ELF-1 (cell line): Measurements from ENCODE around the gene WDFY4.

Experiments used
- DNase-seq: peaks from one replicate; pipeline ENCODE4 v3.0.0-alpha.2; 2016; ENCODE audit warnings: low read depth, low spot score

The WDFY4 gene

GRCh38 chr10:48814933-48815332, 130.3 kb downstream of the WDFY4 start:
- no peak for DNase-seq

- no peak for DNase-seq
These were observed 132.5 kb downstream of the WDFY4 start for GRCh38 chr10:48817141-48817540.

- DNase-seq = no peak
These were observed 133.4 kb downstream of the WDFY4 start for GRCh38 chr10:48818081-48818480.

GRCh38 chr10:48818861-48819520, 134.3 kb downstream of the WDFY4 start:
- DNase-seq = no peak

GRCh38 chr10:48819783-48820182, 135.1 kb downstream of the WDFY4 start:
- no peak for DNase-seq

GRCh38 chr10:48820231-48820630, 135.6 kb downstream of the WDFY4 start:
- DNase-seq = no peak

GRCh38 chr10:48820699-48821098, 136.0 kb downstream of the WDFY4 start:
- no peak for DNase-seq

- no peak for DNase-seq
These were observed 136.4 kb downstream of the WDFY4 start for GRCh38 chr10:48821111-48821510.

- no peak for DNase-seq
These were observed 137.0 kb downstream of the WDFY4 start for GRCh38 chr10:48821692-48822091.

GRCh38 chr10:48833674-48834073, 149.0 kb downstream of the WDFY4 start:
- no peak for DNase-seq

GRCh38 chr10:48834189-48834965, 149.7 kb downstream of the WDFY4 start:
- DNase-seq = no peak

GRCh38 chr10:48835781-48836180, 151.1 kb downstream of the WDFY4 start:
- no peak for DNase-seq

GRCh38 chr10:48836605-48837004, 151.9 kb downstream of the WDFY4 start:
- no peak for DNase-seq

- no peak for DNase-seq
These were observed 154.2 kb downstream of the WDFY4 start for GRCh38 chr10:48838834-48839233.

GRCh38 chr10:48839809-48840679, 155.4 kb downstream of the WDFY4 start:
- no peak for DNase-seq

- DNase-seq = no peak
These were observed 157.6 kb downstream of the WDFY4 start for GRCh38 chr10:48842231-48842630.

- no peak for DNase-seq
These were observed 158.5 kb downstream of the WDFY4 start for GRCh38 chr10:48843198-48843597.

- no peak for DNase-seq
These were observed 159.9 kb downstream of the WDFY4 start for GRCh38 chr10:48844616-48845015.

GRCh38 chr10:48845512-48845911, 160.8 kb downstream of the WDFY4 start:
- no peak for DNase-seq

- DNase-seq = no peak
These were observed 163.0 kb downstream of the WDFY4 start for GRCh38 chr10:48847691-48848090.

- no peak for DNase-seq
These were observed 172.2 kb downstream of the WDFY4 start for GRCh38 chr10:48856855-48857254.

GRCh38 chr10:48872234-48872633, 187.6 kb downstream of the WDFY4 start:
- no peak for DNase-seq
